ENCODE results near the gene KLHL18. TPM values are rescaled to one million over a fixed set of nuclear protein-coding genes. Genes with fewer than 3 reads are reported as not detected.

Gene KLHL18
- total and polyA plus RNA-seq, 4 donors: 3.5 to 12.6 (median 10.3) TPM

- peaks cover 0 to 4% (median 0%) of the 10 kb centered on the region in 4 donors for H3K4me1 ChIP-seq (ENCODE audit: control insufficient read depth in 4 of 4, insufficient read depth in 4 of 4, low read length in 3 of 4)
- H3K27me3 ChIP-seq (ENCODE audit: control insufficient read depth in 4 of 4, insufficient read depth in 4 of 4, low read length in 3 of 4): no peaks in the 10 kb centered on the region
- H3K36me3 ChIP-seq (ENCODE audit: control insufficient read depth in 4 of 4, insufficient read depth in 3 of 4, low read depth in 1 of 4, low read length in 3 of 4): no peaks in the 10 kb centered on the region
- no peak overlapping the region for H3K27ac ChIP-seq (ENCODE audit: low read depth in 1 of 2, low read length in 2 of 2)
- H3K4me3 ChIP-seq (ENCODE audit: low read depth in 1 of 3, low read length in 3 of 3): no peak overlapping the region
- H3K9ac ChIP-seq (ENCODE audit: low read depth in 1 of 2, low read length in 2 of 2): no peak overlapping the region
- DNase-seq (ENCODE audit: low spot score): no peak
- TF ChIP-seq ATF3 (IDR thresholded peaks at IDR 0.05) (no peak), HNF4A (conservative IDR thresholded peaks at IDR 0.05) (no peak), EGR1 (IDR thresholded peaks at IDR 0.05; ENCODE audit: low read depth in 2 of 2) (no peak), RXRA (IDR thresholded peaks at IDR 0.05) (no peak)
- no peaks in the 10 kb centered on the region for H3K9me3 ChIP-seq (ENCODE audit: control insufficient read depth in 4 of 4, low read length in 3 of 4)
- WGBS: 95% methylated on average over 2 of the region's 2 CpGs
Measured at GRCh38 chr3:47293822-47294221, 11.1 kb downstream of the KLHL18 start.

GRCh38 chr3:47294392-47294791, 11.6 kb downstream of the KLHL18 start:
- Histone ChIP-seq H3K27me3 (ENCODE audit: control insufficient read depth in 4 of 4, insufficient read depth in 4 of 4, low read length in 3 of 4) (no peaks in the 10 kb centered on the region), H3K9me3 (ENCODE audit: control insufficient read depth in 4 of 4, low read length in 3 of 4) (no peaks in the 10 kb centered on the region), H3K4me1 (ENCODE audit: control insufficient read depth in 4 of 4, insufficient read depth in 4 of 4, low read length in 3 of 4) (peaks cover 0 to 4% (median 0%) of the 10 kb centered on the region in 4 donors), H3K4me3 (ENCODE audit: low read depth in 1 of 3, low read length in 3 of 3) (no peak overlapping the region), H3K9ac (ENCODE audit: low read depth in 1 of 2, low read length in 2 of 2) (no peak overlapping the region), H3K36me3 (ENCODE audit: control insufficient read depth in 4 of 4, insufficient read depth in 3 of 4, low read depth in 1 of 4, low read length in 3 of 4) (no peaks in the 10 kb centered on the region), H3K27ac (ENCODE audit: low read depth in 1 of 2, low read length in 2 of 2) (no peak overlapping the region)
- TF ChIP-seq HNF4A (conservative IDR thresholded peaks at IDR 0.05): no peak
- no peak for TF ChIP-seq REST (IDR thresholded peaks at IDR 0.05)
- no peak for TF ChIP-seq FOXA2 (IDR thresholded peaks at IDR 0.05)
- TF ChIP-seq HNF4G (IDR thresholded peaks at IDR 0.05): no peak
- TF ChIP-seq ZBTB33 (IDR thresholded peaks at IDR 0.05): no peak
- TF ChIP-seq FOXA1 (IDR thresholded peaks at IDR 0.05): no peak
- DNase-seq (ENCODE audit: low spot score): no peak
- WGBS: 87% methylated on average over 3 of the region's 3 CpGs

GRCh38 chr3:47295322-47295721, 12.6 kb downstream of the KLHL18 start:
- H3K4me3 ChIP-seq (ENCODE audit: low read depth in 1 of 3, low read length in 3 of 3): no peak overlapping the region
- H3K9ac ChIP-seq (ENCODE audit: low read depth in 1 of 2, low read length in 2 of 2): no peak overlapping the region
- no peak for DNase-seq (ENCODE audit: low spot score)
- peaks cover 0 to 4% (median 0%) of the 10 kb centered on the region in 4 donors for H3K4me1 ChIP-seq (ENCODE audit: control insufficient read depth in 4 of 4, insufficient read depth in 4 of 4, low read length in 3 of 4)
- no peak overlapping the region for H3K27ac ChIP-seq (ENCODE audit: low read depth in 1 of 2, low read length in 2 of 2)
- TF ChIP-seq RXRA (IDR thresholded peaks at IDR 0.05) (no peak), RAD21 (IDR thresholded peaks at IDR 0.05) (no peak), EGR1 (IDR thresholded peaks at IDR 0.05; ENCODE audit: low read depth in 2 of 2) (no peak), CTCF (IDR thresholded peaks at IDR 0.05; ENCODE audit: low read depth, low read length, missing input control) (no peak)
- no peaks in the 10 kb centered on the region for H3K36me3 ChIP-seq (ENCODE audit: control insufficient read depth in 4 of 4, insufficient read depth in 3 of 4, low read depth in 1 of 4, low read length in 3 of 4)
- H3K9me3 ChIP-seq (ENCODE audit: control insufficient read depth in 4 of 4, low read length in 3 of 4): no peaks in the 10 kb centered on the region
- no peaks in the 10 kb centered on the region for H3K27me3 ChIP-seq (ENCODE audit: control insufficient read depth in 4 of 4, insufficient read depth in 4 of 4, low read length in 3 of 4)
- 96% methylated on average over 2 of the region's 2 CpGs for WGBS

All from liver (tissue), 9 donors.